ENCODE measurements around the gene LRCH1. TPM values are rescaled to one million over a fixed set of nuclear protein-coding genes. Genes with fewer than 3 reads are reported as not detected.

LRCH1 gene
- total RNA-seq, 2 experiments from 2014 or later = 16.7 to 27.8 TPM

DNA sequence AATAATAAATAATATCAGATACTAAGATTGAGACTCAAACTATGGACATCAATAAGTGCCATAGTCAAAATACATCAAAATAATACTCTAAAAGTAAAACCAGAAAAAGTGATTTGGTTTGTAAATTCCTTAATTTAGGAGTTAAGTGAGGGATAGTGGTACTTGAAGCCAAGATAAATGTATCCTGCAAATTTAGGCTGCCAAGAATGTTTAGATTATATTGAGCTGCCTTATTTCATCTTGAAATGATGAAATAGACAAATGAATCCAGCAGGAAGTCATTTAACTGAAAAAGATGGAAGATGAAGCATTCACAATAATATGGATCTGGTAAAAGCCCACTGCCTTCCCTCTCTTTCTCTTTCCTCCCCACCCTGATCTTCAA, 112.3 kb downstream of the LRCH1 start:
- no peak for TF ChIP-seq EZH2phosphoT487 (IDR thresholded peaks at IDR 0.05; ENCODE audit: borderline replicate concordance, low read depth, low read length)
- TF ChIP-seq, protein P1, sequence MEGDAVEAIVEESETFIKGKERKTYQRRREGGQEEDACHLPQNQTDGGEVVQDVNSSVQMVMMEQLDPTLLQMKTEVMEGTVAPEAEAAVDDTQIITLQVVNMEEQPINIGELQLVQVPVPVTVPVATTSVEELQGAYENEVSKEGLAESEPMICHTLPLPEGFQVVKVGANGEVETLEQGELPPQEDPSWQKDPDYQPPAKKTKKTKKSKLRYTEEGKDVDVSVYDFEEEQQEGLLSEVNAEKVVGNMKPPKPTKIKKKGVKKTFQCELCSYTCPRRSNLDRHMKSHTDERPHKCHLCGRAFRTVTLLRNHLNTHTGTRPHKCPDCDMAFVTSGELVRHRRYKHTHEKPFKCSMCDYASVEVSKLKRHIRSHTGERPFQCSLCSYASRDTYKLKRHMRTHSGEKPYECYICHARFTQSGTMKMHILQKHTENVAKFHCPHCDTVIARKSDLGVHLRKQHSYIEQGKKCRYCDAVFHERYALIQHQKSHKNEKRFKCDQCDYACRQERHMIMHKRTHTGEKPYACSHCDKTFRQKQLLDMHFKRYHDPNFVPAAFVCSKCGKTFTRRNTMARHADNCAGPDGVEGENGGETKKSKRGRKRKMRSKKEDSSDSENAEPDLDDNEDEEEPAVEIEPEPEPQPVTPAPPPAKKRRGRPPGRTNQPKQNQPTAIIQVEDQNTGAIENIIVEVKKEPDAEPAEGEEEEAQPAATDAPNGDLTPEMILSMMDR (conservative IDR thresholded peaks at IDR 0.05; ENCODE audit: low read length) = no peak
- Histone ChIP-seq H2AFZ (ENCODE audit: low read length) (no peak overlapping the region), H3K4me1 (ENCODE audit: insufficient read depth, low read length, poor library complexity, severe bottlenecking) (peaks cover 80% of the 10 kb centered on the region), H3K4me3 (ENCODE audit: low read depth, low read length, poor library complexity, severe bottlenecking) (no peak overlapping the region), H3K4me2 (ENCODE audit: low read length) (peak overlapping the region; percentile 59), H3K79me2 (ENCODE audit: insufficient read depth, low read depth, low read length) (peaks cover 76% of the 10 kb centered on the region), H3K9me2 (ENCODE audit: insufficient read depth, low read length) (no peaks in the 10 kb centered on the region), H4K20me1 (ENCODE audit: insufficient read depth, low read length) (no peaks in the 10 kb centered on the region), H3K27ac (ENCODE audit: low read depth, low read length, poor library complexity, severe bottlenecking) (peak overlapping the region; percentile 67), H3K36me3 (ENCODE audit: insufficient read depth, low read length) (peaks cover 15% of the 10 kb centered on the region), H3K9me3 (ENCODE audit: low read length) (no peaks in the 10 kb centered on the region)
- DNase-seq (ENCODE audit: low spot score) = no peak
- ChIA-PET CTCF (ENCODE audit: unreplicated experiment) (no interaction called here), POLR2A (interaction anchor here (0.7 to 2.4 kb wide), 8 partner anchors 11 to 1438 kb away, joined by 3 to 12 read pairs (median 3); no protein-coding TSS in a partner anchor)
- no TSS peak for BruUV-seq (replicated peaks)
- intact Hi-C loops (cut with micrococcal nuclease; ENCODE audit: unreplicated experiment) = loop anchor here (5.0 kb wide), 2 partner anchors 68 to 113 kb away; partner anchors contain the start of gene LRCH1

- POLR2A ChIA-PET = interaction anchor here (0.6 to 2.4 kb wide), 14 partner anchors 8 to 1438 kb away, joined by 3 to 12 read pairs (median 4); no protein-coding TSS in a partner anchor
Measured at GRCh38 chr13:46665633-46666482, 112.9 kb downstream of the LRCH1 start.

More at GRCh38 chr13:46665633-46666482, 112.9 kb downstream of the LRCH1 start:
- Histone ChIP-seq H3K4me3 (ENCODE audit: low read depth, low read length, poor library complexity, severe bottlenecking) (peak overlapping the region; percentile 31), H3K4me1 (ENCODE audit: insufficient read depth, low read length, poor library complexity, severe bottlenecking) (peaks cover 74% of the 10 kb centered on the region), H3K9me2 (ENCODE audit: insufficient read depth, low read length) (no peaks in the 10 kb centered on the region), H3K4me2 (ENCODE audit: low read length) (peak overlapping the region; percentile 59), H3K27ac (ENCODE audit: low read depth, low read length, poor library complexity, severe bottlenecking) (peak overlapping the region; percentile 67), H4K20me1 (ENCODE audit: insufficient read depth, low read length) (no peaks in the 10 kb centered on the region), H3K9me3 (ENCODE audit: low read length) (no peaks in the 10 kb centered on the region), H3K36me3 (ENCODE audit: insufficient read depth, low read length) (peaks cover 20% of the 10 kb centered on the region), H2AFZ (ENCODE audit: low read length) (no peak overlapping the region), H3K79me2 (ENCODE audit: insufficient read depth, low read depth, low read length) (peaks cover 73% of the 10 kb centered on the region)
- no peak for DNase-seq (ENCODE audit: low spot score)
- BruUV-seq (replicated peaks) = no TSS peak
- TF ChIP-seq, protein P1 (conservative IDR thresholded peaks at IDR 0.05; ENCODE audit: low read length) = no peak
- TF ChIP-seq EZH2phosphoT487 (IDR thresholded peaks at IDR 0.05; ENCODE audit: borderline replicate concordance, low read depth, low read length) = no peak
- intact Hi-C loops (cut with micrococcal nuclease; ENCODE audit: unreplicated experiment) = loop anchor here (5.0 kb wide), 2 partner anchors 69 to 114 kb away; partner anchors contain the start of gene LRCH1
- CTCF ChIA-PET (ENCODE audit: unreplicated experiment) = interaction anchor here (1.5 kb wide), 1 partner anchor 22 kb away, joined by 3 read pairs; no protein-coding TSS in a partner anchor
